Effector memory CD4-positive, alpha-beta T cell (primary cell): ENCODE data around the gene EDAR.

Experiments used
- DNase-seq, 3 donors: peaks; one replicate each; pipeline ENCODE4 v3.0.0-alpha.2; 2020
- H3K27ac ChIP-seq: 2 replicates; pipeline ENCODE4 v1.7.0; 2013; ENCODE audit warnings: mild to moderate bottlenecking, low read length, moderate library complexity; ENCODE audit not compliant: insufficient read depth, poor library complexity, severe bottlenecking
- H3K27me3 ChIP-seq: replicated peaks from 2 replicates; pipeline ENCODE4 v1.7.0; 2013; ENCODE audit warnings: mild to moderate bottlenecking, low read length; ENCODE audit not compliant: insufficient read depth, control insufficient read depth, poor library complexity, severe bottlenecking
- H3K36me3 ChIP-seq: 2 replicates; pipeline ENCODE4 v1.7.0; 2013; ENCODE audit warnings: mild to moderate bottlenecking, low read length, moderate library complexity; ENCODE audit not compliant: control insufficient read depth, insufficient read depth
- H3K4me1 ChIP-seq: 2 replicates; pipeline ENCODE4 v1.7.0; 2013; ENCODE audit warnings: low read length, mild to moderate bottlenecking; ENCODE audit not compliant: control insufficient read depth, insufficient read depth, poor library complexity, severe bottlenecking
- H3K4me3 ChIP-seq: 2 replicates; pipeline ENCODE4 v1.7.0; 2013; ENCODE audit warnings: low read length, low read depth, mild to moderate bottlenecking; ENCODE audit not compliant: insufficient read depth, poor library complexity, severe bottlenecking
- H3K9me3 ChIP-seq: 2 replicates; pipeline ENCODE4 v1.7.0; 2013; ENCODE audit warnings: mild to moderate bottlenecking, low read length, moderate library complexity; ENCODE audit not compliant: control insufficient read depth

The EDAR gene

GRCh38 chr2:108920686-108921085, 68.3 kb downstream of the EDAR start:
- Histone ChIP-seq H3K4me1 (no peaks in the 10 kb centered on the region), H3K9me3 (no peaks in the 10 kb centered on the region), H3K4me3 (no peak overlapping the region), H3K27me3 (no peaks in the 10 kb centered on the region), H3K36me3 (no peaks in the 10 kb centered on the region), H3K27ac (no peak overlapping the region)
- no peak for DNase-seq

- DNase-seq = no peak
- Histone ChIP-seq H3K4me1 (no peaks in the 10 kb centered on the region), H3K36me3 (no peaks in the 10 kb centered on the region), H3K4me3 (no peak overlapping the region), H3K9me3 (no peaks in the 10 kb centered on the region), H3K27me3 (no peaks in the 10 kb centered on the region), H3K27ac (no peak overlapping the region)
Observed at GRCh38 chr2:108919571-108920373, 69.2 kb downstream of the EDAR start.

DNA sequence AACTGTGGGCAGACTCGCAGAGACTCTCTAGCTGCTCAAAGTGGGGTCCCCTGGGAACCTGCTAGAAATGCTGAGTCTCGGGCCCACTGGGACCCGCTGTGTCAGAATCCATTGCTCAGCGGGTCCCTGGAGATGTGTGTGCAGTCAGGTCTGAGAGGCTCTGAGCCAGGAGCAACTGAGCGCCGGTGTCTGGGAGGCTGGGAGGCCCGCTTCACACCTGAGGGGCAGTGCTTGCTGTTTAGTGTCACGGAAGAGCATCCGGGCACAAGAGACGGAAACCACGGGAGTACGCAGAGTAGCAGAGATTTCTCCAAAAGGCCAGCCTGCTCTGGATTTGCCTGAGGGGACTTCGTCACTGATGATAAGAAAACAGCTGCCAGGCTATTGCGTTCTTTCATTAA, 70.1 kb downstream of the EDAR start:
- Histone ChIP-seq H3K27ac (no peak overlapping the region), H3K36me3 (no peaks in the 10 kb centered on the region), H3K9me3 (no peaks in the 10 kb centered on the region), H3K4me3 (no peak overlapping the region), H3K27me3 (no peaks in the 10 kb centered on the region), H3K4me1 (no peaks in the 10 kb centered on the region)
- DNase-seq = no peak

DNA sequence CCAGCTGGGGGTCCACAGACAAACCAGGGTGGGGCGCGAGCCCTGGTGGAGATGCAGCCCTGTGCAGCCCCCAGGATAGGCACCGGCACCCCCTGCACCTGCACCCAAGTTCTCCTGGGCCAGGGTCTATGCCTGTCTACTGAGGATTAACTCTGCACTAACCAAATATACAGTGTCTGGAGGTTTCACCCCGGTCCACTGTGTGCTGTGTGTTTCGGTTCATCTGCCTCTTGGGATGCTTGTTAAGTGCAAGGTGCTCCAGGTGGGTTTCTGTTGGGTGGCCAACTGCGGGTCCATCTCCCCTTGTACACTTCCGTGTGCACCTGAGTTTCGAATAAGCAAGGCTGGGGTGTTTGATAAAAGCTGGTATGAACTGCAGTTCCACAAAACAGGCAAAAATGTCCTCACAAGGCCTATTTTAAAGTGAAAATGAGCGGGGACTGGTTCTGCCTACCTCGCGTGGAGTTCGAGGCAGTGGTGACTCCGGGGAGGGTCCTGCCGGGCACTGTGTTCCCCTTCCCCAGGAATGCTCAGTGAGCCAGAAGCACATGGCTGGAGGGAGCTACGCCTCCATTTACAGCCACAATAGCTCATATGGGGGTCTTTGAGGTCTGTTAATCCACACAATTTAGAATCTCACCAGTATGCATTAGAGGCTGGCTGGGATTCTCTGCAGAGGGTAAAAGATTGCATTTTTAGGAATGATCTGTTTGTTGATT, 70.7 kb downstream of the EDAR start:
- no peaks in the 10 kb centered on the region for H3K36me3 ChIP-seq
- no peak overlapping the region for H3K4me3 ChIP-seq
- H3K27ac ChIP-seq = no peak overlapping the region
- no peaks in the 10 kb centered on the region for H3K4me1 ChIP-seq
- no peaks in the 10 kb centered on the region for H3K27me3 ChIP-seq
- no peaks in the 10 kb centered on the region for H3K9me3 ChIP-seq
- no peak for DNase-seq

- Histone ChIP-seq H3K4me3 (no peak overlapping the region), H3K4me1 (no peaks in the 10 kb centered on the region), H3K36me3 (no peaks in the 10 kb centered on the region), H3K9me3 (no peaks in the 10 kb centered on the region), H3K27ac (no peak overlapping the region), H3K27me3 (no peaks in the 10 kb centered on the region)
- no peak for DNase-seq
Observed at GRCh38 chr2:108917526-108917925, 71.5 kb downstream of the EDAR start.

- Histone ChIP-seq H3K27me3 (no peaks in the 10 kb centered on the region), H3K36me3 (no peaks in the 10 kb centered on the region), H3K9me3 (no peaks in the 10 kb centered on the region), H3K4me1 (no peaks in the 10 kb centered on the region), H3K4me3 (no peak overlapping the region), H3K27ac (no peak overlapping the region)
- DNase-seq = no peak
Observed at GRCh38 chr2:108916796-108917421, 72.1 kb downstream of the EDAR start.

DNA sequence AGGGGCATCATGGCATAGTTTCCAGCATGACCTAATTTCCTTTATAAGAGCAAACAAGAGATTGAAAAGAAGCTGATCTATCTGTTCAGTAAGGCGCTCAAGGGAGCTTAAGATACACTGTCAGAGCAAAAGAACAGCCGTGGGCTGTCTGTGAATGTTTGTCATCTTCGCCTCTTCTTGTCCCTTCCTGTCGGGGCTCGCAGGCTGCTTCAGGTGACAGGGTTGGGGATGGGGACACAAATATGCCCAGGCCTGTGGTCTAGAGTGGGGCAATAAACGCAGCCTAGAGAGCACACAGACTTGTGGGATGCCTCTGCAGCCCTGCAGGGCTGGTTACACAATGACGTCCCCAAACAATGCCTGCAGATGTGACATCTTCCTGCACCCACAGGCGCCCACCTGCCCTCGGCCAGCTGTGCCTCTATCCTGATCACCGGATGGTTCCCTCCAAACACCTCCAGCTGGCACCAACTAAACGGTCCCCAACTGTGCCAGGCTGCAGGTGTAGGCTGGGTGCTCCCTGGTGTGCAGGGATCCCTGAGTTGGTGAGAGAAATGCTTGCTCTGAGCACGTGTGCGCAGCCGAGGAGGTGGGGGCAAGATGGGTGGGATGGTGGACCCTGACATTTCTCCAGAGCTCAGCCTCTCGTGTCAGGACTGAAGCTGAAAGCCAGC, 72.8 kb downstream of the EDAR start:
- Histone ChIP-seq H3K36me3 (no peaks in the 10 kb centered on the region), H3K4me3 (no peak overlapping the region), H3K27me3 (no peaks in the 10 kb centered on the region), H3K4me1 (no peaks in the 10 kb centered on the region), H3K27ac (no peak overlapping the region), H3K9me3 (no peaks in the 10 kb centered on the region)
- no peak for DNase-seq

GRCh38 chr2:108912629-108912902, 76.5 kb downstream of the EDAR start:
- no peaks in the 10 kb centered on the region for H3K36me3 ChIP-seq
- no peak for DNase-seq
- no peaks in the 10 kb centered on the region for H3K4me1 ChIP-seq
- H3K27ac ChIP-seq = no peak overlapping the region
- no peaks in the 10 kb centered on the region for H3K9me3 ChIP-seq
- H3K4me3 ChIP-seq = no peak overlapping the region
- no peaks in the 10 kb centered on the region for H3K27me3 ChIP-seq

DNA sequence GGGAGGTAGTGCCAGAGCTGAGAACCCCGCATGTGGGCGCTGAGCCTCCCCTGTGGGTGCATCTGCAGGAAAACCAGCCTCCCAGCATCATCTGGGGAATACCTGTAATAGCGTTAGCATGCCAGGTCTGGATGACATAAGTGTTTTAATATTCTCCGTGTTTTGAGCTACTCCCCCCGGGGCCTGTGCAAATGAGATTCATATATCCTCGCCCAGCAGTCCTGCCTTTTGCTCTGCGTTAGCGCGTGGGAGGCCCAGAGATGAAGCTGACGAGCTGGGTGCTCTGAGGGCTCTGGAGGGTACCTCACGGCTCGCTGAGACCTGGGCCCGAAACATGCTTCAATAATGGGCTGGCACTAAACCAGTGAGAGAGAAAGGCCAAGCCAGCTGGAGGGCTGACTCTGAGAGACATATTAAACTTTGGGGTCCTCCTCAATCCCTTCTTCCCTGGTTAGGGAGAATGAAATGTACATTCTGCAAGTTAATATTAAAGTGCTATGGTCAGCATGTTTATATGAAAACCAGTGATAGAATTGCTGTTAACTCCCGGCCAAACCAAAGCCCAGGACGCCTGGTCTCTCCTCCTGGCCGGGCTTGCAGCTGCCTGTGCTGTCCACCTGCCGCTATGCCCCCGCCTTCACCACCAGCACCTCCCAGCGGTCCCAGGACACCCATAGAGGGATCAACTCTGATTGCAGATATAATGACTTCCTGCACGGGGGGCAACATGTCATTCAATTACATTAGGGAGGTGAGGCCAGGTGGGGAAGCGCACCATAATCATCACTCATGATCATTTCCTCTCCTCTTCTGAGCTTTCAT, 77.0 kb downstream of the EDAR start:
- Histone ChIP-seq H3K9me3 (no peaks in the 10 kb centered on the region), H3K4me1 (no peaks in the 10 kb centered on the region), H3K27me3 (no peaks in the 10 kb centered on the region), H3K27ac (no peak overlapping the region), H3K36me3 (no peaks in the 10 kb centered on the region), H3K4me3 (no peak overlapping the region)
- DNase-seq = no peak
